Mucosa of descending colon (tissue), 3 donors: ENCODE results near the gene TAAR6. TPM values are rescaled to one million over a fixed set of nuclear protein-coding genes. Genes with fewer than 3 reads are reported as not detected.
"Not testable (repeated sequence)": the region's sequence is repeated elsewhere in the genome, so short reads cannot be mapped to it uniquely, and the experiment has no call there.

Experiments used
- ATAC-seq: fragments of 200-7000 bp; cut with Tn5 transposase; one replicate; pipeline ENCODE4 v1.9.1; 2020; ENCODE audit warnings: mild to moderate bottlenecking, moderate library complexity
- DNase-seq, 3 donors: peaks; one replicate each; pipeline ENCODE4 v3.0.0-alpha.2; 2020
- H3K36me3 ChIP-seq: fragments of 200-600 bp; one replicate; pipeline ENCODE4 v1.8.0; 2021; ENCODE audit warnings: low read depth, mild to moderate bottlenecking
- H3K4me1 ChIP-seq: fragments of 200-600 bp; one replicate; pipeline ENCODE4 v1.8.0; 2021; ENCODE audit warnings: low read depth, mild to moderate bottlenecking
- H3K4me3 ChIP-seq: fragments of 200-600 bp; one replicate; pipeline ENCODE4 v1.8.0; 2021; ENCODE audit warnings: mild to moderate bottlenecking
- H3K9me3 ChIP-seq: fragments of 200-600 bp; one replicate; pipeline ENCODE4 v1.8.0; 2021; ENCODE audit warnings: mild to moderate bottlenecking
- intact Hi-C, 2 donors: fragments of 100-400 bp; cut with DNase I in 1 of 2; cut with micrococcal nuclease in 1 of 2; formaldehyde crosslinking; loops; one replicate each; pipeline versions ENCODE4 v1.11.0 to v1.11.1; 2022; cut with DNase I, micrococcal nuclease
- total RNA-seq, 3 donors: library from RNA; stranded (reverse); fragmentation: NEBNext Ultra II Directional in 2 of 3; extraction: Animal tissue kit (Norgen Biotek cat#: 25700) in 2 of 3; gene quantifications; one replicate each; pipeline versions ENCODE4 v1.2.1 to v1.2.4, GENCODE V29; 2021 to 2023
- TF ChIP-seq, protein P1 (sequence below): fragments of 200-600 bp; IDR thresholded peaks from one replicate; pipeline ENCODE4 v1.8.0; 2022; ENCODE audit warnings: antibody characterized with exemption, mild to moderate bottlenecking
- donor health status: DM: no; HTN: no; CAD: no; lungs with moderate emphysema.
- donor health status: DM: no; HTN: no; CAD: no.
- donor health status: DM: no; HTN: yes; CAD: no.

The TAAR6 gene
- total RNA-seq, 3 donors from 2014 or later = not detected

- no peak for DNase-seq
Measured at GRCh38 chr6:132527791-132528190, 42.3 kb upstream of the TAAR6 start.

DNA sequence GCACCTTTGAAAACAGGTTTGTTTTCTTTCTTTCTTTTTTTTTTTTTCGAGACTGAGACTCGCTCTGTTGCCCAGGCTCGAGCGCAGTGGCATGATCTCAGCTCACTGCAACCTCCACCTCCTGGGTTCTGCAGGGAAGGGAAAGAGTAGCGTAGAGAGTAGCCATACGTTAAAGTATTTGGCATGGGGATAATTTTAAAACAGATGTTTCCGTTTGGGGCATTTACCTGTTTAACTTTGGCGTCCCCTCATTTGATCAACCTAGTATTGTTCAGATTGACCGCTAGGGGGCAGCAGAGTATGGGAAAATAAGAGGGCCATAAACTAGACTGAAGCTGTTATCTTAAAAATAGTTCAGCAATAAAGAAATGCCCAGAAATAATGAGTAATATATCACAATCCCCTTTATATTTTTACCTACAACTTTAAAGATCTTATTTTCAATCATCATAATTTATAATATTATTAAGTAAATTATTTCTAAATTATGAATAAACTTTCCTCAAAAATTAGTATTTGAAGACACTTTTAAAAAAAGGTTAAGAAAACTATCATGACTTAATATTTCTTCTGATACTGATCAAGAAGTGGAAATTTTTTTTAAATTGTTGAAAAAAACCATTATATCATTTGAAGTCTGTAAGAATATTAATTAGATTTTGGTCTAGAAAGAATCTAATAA is 39.7 kb upstream of the TAAR6 start:
- intact Hi-C loops = no loop called here
- Histone ChIP-seq H3K9me3 (no peaks in the 10 kb centered on the region), H3K36me3 (no peaks in the 10 kb centered on the region), H3K4me3 (no peak overlapping the region), H3K4me1 (no peaks in the 10 kb centered on the region)
- TF ChIP-seq, protein P1, sequence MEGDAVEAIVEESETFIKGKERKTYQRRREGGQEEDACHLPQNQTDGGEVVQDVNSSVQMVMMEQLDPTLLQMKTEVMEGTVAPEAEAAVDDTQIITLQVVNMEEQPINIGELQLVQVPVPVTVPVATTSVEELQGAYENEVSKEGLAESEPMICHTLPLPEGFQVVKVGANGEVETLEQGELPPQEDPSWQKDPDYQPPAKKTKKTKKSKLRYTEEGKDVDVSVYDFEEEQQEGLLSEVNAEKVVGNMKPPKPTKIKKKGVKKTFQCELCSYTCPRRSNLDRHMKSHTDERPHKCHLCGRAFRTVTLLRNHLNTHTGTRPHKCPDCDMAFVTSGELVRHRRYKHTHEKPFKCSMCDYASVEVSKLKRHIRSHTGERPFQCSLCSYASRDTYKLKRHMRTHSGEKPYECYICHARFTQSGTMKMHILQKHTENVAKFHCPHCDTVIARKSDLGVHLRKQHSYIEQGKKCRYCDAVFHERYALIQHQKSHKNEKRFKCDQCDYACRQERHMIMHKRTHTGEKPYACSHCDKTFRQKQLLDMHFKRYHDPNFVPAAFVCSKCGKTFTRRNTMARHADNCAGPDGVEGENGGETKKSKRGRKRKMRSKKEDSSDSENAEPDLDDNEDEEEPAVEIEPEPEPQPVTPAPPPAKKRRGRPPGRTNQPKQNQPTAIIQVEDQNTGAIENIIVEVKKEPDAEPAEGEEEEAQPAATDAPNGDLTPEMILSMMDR = peak; percentile 65
- DNase-seq = peak in 1 of 3 donors; percentile 55
- ATAC-seq = peak; percentile 76

More at GRCh38 chr6:132527791-132528190, 42.3 kb upstream of the TAAR6 start:
- no peaks in the 10 kb centered on the region for H3K9me3 ChIP-seq
- H3K36me3 ChIP-seq = no peaks in the 10 kb centered on the region
- no peaks in the 10 kb centered on the region for H3K4me1 ChIP-seq
- TF ChIP-seq, protein P1 = no peak
- intact Hi-C loops = no loop called here
- ATAC-seq = peak; percentile 59
- no peak overlapping the region for H3K4me3 ChIP-seq

GRCh38 chr6:132534546-132534945 is 35.6 kb upstream of the TAAR6 start:
- DNase-seq, ATAC-seq, H3K4me1 ChIP-seq, H3K36me3 ChIP-seq, intact Hi-C loops, H3K9me3 ChIP-seq, H3K4me3 ChIP-seq: not testable (repeated sequence)

DNA sequence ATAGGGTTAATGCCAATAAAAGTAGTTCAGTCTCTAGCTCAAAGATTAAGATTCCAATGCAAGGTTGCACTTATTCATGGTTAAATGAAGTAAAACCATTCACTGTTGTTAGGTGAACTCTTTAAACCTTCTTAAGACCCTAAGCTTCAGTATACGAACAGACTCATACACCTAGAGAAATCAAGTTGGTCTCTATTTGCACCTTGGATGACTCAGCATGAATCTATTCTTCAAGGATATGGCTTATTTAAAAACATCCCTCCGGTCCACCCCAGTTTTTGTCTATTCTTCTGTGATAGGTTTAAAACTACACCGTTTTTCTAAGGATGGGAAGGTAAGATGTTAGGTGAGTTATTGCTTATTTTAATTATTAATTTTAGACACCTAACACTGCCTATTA is 33.0 kb upstream of the TAAR6 start:
- DNase-seq (no peak), ATAC-seq (no peak)
- no peaks in the 10 kb centered on the region for H3K9me3 ChIP-seq
- no peak overlapping the region for H3K4me3 ChIP-seq
- no peaks in the 10 kb centered on the region for H3K36me3 ChIP-seq
- TF ChIP-seq, protein P1 = no peak
- no peaks in the 10 kb centered on the region for H3K4me1 ChIP-seq
- intact Hi-C loops = no loop called here

DNA sequence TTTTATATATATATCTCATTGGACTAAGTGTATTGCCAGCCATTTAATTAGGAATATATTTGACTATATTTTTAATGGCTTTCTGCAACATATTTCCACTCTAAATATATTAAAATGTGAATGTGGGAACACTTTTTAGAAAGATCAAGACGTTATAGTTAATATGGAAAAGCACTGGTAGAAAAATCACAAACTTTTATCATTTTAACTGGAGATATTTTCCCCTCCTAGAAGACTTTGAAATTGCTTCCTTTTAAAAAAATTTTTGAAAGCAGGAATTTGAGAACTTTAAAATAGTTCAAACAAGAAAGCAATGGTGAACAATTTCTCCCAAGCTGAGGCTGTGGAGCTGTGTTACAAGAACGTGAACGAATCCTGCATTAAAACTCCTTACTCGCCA is 32.1 kb upstream of the TAAR6 start, which contains the start of gene TAAR9:
TSS of gene TAAR9 (plus strand) at position 301 of the 400 bp plus-strand sequence. CDS start at position 314, 13 bp downstream.
- Histone ChIP-seq H3K4me3 (no peak within 1 kb of the TSS), H3K36me3 (no peaks in the 10 kb centered on the region), H3K9me3 (no peaks in the 10 kb centered on the region), H3K4me1 (no peaks in the 10 kb centered on the region)
- ATAC-seq (no peak), DNase-seq (no peak)
- TF ChIP-seq, protein P1 = no peak
- intact Hi-C loops = no loop called here

DNA sequence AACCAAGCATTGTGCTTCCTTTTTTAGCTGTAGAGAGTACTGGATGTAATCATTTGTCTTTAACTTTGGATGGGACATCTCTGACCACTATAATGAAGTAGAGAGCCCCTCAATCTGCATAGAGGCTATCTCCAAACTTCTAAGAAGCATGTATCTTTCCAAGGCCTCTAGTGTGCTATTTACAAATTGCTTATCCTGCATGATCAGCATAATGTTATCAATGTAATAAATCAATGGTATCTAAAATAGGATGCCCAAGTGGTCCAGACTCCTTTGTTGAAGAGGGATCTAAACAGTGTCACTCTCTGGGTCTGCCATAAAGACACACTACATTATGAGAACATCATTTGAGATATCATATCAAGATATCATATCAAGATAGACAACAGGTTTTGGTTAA is 25.3 kb upstream of the TAAR6 start:
- DNase-seq = no peak
- intact Hi-C loops = no loop called here
- TF ChIP-seq, protein P1 = no peak
- Histone ChIP-seq H3K9me3 (no peaks in the 10 kb centered on the region), H3K36me3 (no peaks in the 10 kb centered on the region), H3K4me1 (no peaks in the 10 kb centered on the region), H3K4me3 (no peak overlapping the region)
- ATAC-seq = no peak
